Coronary artery (tissue), 2 donors: Measurements from ENCODE around the gene PPFIBP2.
"Not testable (repeated sequence)": the region's sequence is repeated elsewhere in the genome, so short reads cannot be mapped to it uniquely, and the experiment has no call there.

Experiments used
- DNase-seq: peaks from one replicate; pipeline ENCODE4 v3.0.0-alpha.2; 2017; ENCODE audit warnings: low spot score
- H3K27ac ChIP-seq, 2 donors: fragments of 200-600 bp; sonication (generic); one replicate each; pipeline ENCODE4 v1.5.1; 2016 to 2019
- H3K4me3 ChIP-seq: fragments of 200-600 bp; sonication (generic); 2 replicates; pipeline ENCODE4 v1.5.1; 2016; ENCODE audit warnings: mild to moderate bottlenecking, moderate library complexity
- TF ChIP-seq, protein P1 (sequence below): fragments of 200-600 bp; sonication (generic); IDR thresholded peaks from one replicate; pipeline ENCODE4 v1.5.1; 2019; ENCODE audit warnings: antibody characterized with exemption

The PPFIBP2 gene

DNA sequence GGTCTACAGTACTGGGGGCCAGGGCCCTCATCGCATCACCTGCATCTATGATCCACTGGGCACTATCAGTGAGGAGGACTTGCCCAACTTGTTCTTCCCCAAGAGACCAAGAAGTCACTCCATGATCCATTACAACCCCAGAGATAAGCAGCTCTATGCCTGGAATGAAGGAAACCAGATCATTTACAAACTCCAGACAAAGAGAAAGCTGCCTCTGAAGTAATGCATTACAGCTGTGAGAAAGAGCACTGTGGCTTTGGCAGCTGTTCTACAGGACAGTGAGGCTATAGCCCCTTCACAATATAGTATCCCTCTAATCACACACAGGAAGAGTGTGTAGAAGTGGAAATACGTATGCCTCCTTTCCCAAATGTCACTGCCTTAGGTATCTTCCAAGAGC, 3.8 kb upstream of the PPFIBP2 start:
- Histone ChIP-seq H3K27ac (no peak overlapping the region), H3K4me3 (no peak overlapping the region)
- TF ChIP-seq, protein P1, sequence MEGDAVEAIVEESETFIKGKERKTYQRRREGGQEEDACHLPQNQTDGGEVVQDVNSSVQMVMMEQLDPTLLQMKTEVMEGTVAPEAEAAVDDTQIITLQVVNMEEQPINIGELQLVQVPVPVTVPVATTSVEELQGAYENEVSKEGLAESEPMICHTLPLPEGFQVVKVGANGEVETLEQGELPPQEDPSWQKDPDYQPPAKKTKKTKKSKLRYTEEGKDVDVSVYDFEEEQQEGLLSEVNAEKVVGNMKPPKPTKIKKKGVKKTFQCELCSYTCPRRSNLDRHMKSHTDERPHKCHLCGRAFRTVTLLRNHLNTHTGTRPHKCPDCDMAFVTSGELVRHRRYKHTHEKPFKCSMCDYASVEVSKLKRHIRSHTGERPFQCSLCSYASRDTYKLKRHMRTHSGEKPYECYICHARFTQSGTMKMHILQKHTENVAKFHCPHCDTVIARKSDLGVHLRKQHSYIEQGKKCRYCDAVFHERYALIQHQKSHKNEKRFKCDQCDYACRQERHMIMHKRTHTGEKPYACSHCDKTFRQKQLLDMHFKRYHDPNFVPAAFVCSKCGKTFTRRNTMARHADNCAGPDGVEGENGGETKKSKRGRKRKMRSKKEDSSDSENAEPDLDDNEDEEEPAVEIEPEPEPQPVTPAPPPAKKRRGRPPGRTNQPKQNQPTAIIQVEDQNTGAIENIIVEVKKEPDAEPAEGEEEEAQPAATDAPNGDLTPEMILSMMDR: no peak
- DNase-seq: peak; percentile 11

GRCh38 chr11:7511401-7511800, 2.4 kb upstream of the PPFIBP2 start:
- peak overlapping the region; percentile 86 to 95 for H3K27ac ChIP-seq
- TF ChIP-seq, protein P1: no peak
- DNase-seq: peak; percentile 77
- H3K4me3 ChIP-seq: peak overlapping the region; percentile 91

GRCh38 chr11:7512525-7513233, 1.1 kb upstream of the PPFIBP2 start:
- Histone ChIP-seq H3K4me3 (peak overlapping the region; percentile 91), H3K27ac (peak overlapping the region; percentile 86 to 95)
- peak; percentile 90 for DNase-seq
- TF ChIP-seq, protein P1: no peak

GRCh38 chr11:7514099-7514591, 346 bp downstream of the PPFIBP2 start:
- no peak for DNase-seq
- TF ChIP-seq, protein P1: no peak
- H3K4me3 ChIP-seq: peak overlapping the region; percentile 91
- peak overlapping the region; percentile 86 to 95 for H3K27ac ChIP-seq

- Histone ChIP-seq H3K27ac (no peak overlapping the region), H3K4me3 (no peak overlapping the region)
- TF ChIP-seq, protein P1: no peak
- peak; percentile 52 for DNase-seq
These were observed 1.7 kb downstream of the PPFIBP2 start for GRCh38 chr11:7515447-7515886.

DNA sequence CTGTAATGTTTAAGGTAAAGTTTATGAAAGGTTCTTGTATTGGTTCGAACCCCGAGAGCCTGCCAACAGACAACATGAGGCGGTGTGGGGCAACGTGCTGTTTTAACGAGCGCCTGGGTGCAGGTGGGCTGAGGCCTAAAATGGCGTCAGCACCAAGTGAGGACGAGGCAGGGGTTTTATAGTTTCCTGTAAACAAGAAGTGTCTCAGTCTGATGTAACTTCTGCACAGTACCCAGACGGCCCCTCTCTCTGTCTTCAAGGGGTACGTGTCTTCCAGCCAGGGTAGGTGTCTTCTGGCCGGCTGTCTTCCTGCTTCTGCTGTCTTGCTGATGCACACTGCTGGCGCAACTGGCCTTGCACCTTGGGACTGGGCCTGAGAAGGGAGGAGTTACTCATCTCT, 2.7 kb downstream of the PPFIBP2 start:
- Histone ChIP-seq H3K27ac (no peak overlapping the region), H3K4me3 (no peak overlapping the region)
- TF ChIP-seq, protein P1: no peak
- DNase-seq: peak; percentile 56

DNA sequence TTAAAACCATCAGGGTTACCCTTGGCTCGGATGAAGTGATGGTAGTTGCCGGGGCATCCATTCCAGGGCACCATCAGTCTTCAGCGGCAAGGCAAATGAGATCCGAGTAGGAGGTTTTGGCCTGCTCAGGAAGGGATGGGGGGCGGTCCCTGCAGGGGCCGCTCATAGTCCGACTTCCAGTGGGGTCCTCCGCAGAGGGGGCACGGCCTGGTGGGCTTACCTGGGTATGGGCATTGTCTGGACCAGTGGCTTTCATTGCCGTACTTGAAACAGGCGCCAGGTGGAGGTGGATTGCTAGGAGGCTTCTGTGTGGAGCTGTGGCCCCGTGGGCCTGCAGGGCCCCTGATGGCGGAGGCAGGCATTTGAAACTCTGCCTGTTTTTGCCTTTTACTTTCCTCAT, 3.9 kb downstream of the PPFIBP2 start:
- H3K4me3 ChIP-seq, H3K27ac ChIP-seq: not testable (repeated sequence)
- peak; percentile 38 for DNase-seq
